Neural progenitor cell (in vitro differentiated cells): Measurements from ENCODE around the gene HAND1. TPM values are rescaled to one million over a fixed set of nuclear protein-coding genes. Genes with fewer than 3 reads are reported as not detected.

Source experiments
- DNase-seq: peaks from one replicate; pipeline ENCODE4 v3.0.0-alpha.2; 2016; ENCODE audit warnings: low spot score
- H2AFZ ChIP-seq: fragments of 200-600 bp; sonication (generic); replicated peaks from 2 replicates; pipeline ENCODE4 v1.6.1; 2016; ENCODE audit warnings: antibody characterized with exemption
- H3F3A ChIP-seq: fragments of 200-600 bp; sonication (generic); 2 replicates; pipeline ENCODE4 v1.6.1; 2016; ENCODE audit warnings: antibody characterized with exemption, low read depth
- H3K27ac ChIP-seq: fragments of 200-600 bp; sonication (generic); 2 replicates; pipeline ENCODE4 v1.5.1; 2016; ENCODE audit warnings: mild to moderate bottlenecking
- H3K27me3 ChIP-seq: fragments of 200-600 bp; sonication (generic); 2 replicates; pipeline ENCODE4 v1.6.1; 2016; ENCODE audit warnings: mild to moderate bottlenecking, moderate library complexity
- H3K36me3 ChIP-seq: fragments of 200-600 bp; sonication (generic); 2 replicates; pipeline ENCODE4 v1.5.1; 2016
- H3K4me1 ChIP-seq: fragments of 200-600 bp; sonication (generic); 2 replicates; pipeline ENCODE4 v1.6.1; 2016; ENCODE audit warnings: mixed run types
- H3K4me2 ChIP-seq: fragments of 200-600 bp; sonication (generic); 2 replicates; pipeline ENCODE4 v1.6.1; 2016
- H3K4me3 ChIP-seq: fragments of 200-600 bp; sonication (generic); 2 replicates; pipeline ENCODE4 v1.5.1; 2016
- H3K79me2 ChIP-seq: fragments of 200-600 bp; sonication (generic); 2 replicates; pipeline ENCODE4 v1.6.1; 2016; ENCODE audit warnings: low read depth
- H3K9ac ChIP-seq: fragments of 200-600 bp; sonication (generic); 2 replicates; pipeline ENCODE4 v1.6.1; 2016
- H3K9me3 ChIP-seq: fragments of 200-600 bp; sonication (generic); 2 replicates; pipeline ENCODE4 v1.5.1; 2016; ENCODE audit warnings: low read depth
- H4K20me1 ChIP-seq: fragments of 200-600 bp; sonication (generic); 2 replicates; pipeline ENCODE4 v1.6.1; 2016; ENCODE audit warnings: low read depth
- H3K27ac Mint-ChIP-seq: 3 replicates; pipeline ENCODE4 v1.8.0; 2021; ENCODE audit warnings: mixed read lengths
- H3K27me3 Mint-ChIP-seq: 2 replicates; pipeline ENCODE4 v1.8.0; 2022; ENCODE audit warnings: low read depth, mild to moderate bottlenecking, inconsistent platforms, moderate library complexity, mixed read lengths; ENCODE audit not compliant: insufficient read depth
- H3K36me3 Mint-ChIP-seq: 3 replicates; pipeline ENCODE4 v1.8.0; 2021; ENCODE audit warnings: mixed read lengths
- H3K4me1 Mint-ChIP-seq: 3 replicates; pipeline ENCODE4 v1.8.0; 2021; ENCODE audit warnings: mixed read lengths
- H3K4me3 Mint-ChIP-seq: 3 replicates; pipeline ENCODE4 v1.8.0; 2021; ENCODE audit warnings: mild to moderate bottlenecking, moderate library complexity, mixed read lengths
- H3K9me3 Mint-ChIP-seq: 3 replicates; pipeline ENCODE4 v1.8.0; 2020; ENCODE audit warnings: mixed read lengths
- CTCF ChIP-seq: fragments of 200-600 bp; sonication (generic); IDR thresholded peaks from 2 replicates; pipeline ENCODE4 v1.5.1; 2017; ENCODE audit warnings: antibody characterized with exemption, mild to moderate bottlenecking
- EZH2 ChIP-seq: fragments of 200-600 bp; sonication (generic); IDR thresholded peaks from 2 replicates; pipeline ENCODE4 v1.6.1; 2017; ENCODE audit warnings: antibody characterized with exemption, mild to moderate bottlenecking, moderate library complexity
- EZH2phosphoT487 ChIP-seq: fragments of 200-600 bp; sonication (generic); IDR thresholded peaks from 2 replicates; pipeline ENCODE4 v1.6.1; 2017; ENCODE audit warnings: antibody characterized with exemption
- total RNA-seq: library from RNA; depleted of rRNA; stranded (reverse); fragments of >200 nt; gene quantifications from 2 replicates; pipeline ENCODE4 v1.2.3, GENCODE V29; 2015; ENCODE audit warnings: low replicate concordance

Gene HAND1
- total RNA-seq, 1 donor from 2014 or later: not detected

GRCh38 chr5:154503698-154504039 is 25.6 kb upstream of the HAND1 start:
- H3K4me1 Mint-ChIP-seq: peaks cover 15% of the 10 kb centered on the region
- H3K36me3 Mint-ChIP-seq: no peaks in the 10 kb centered on the region
- Histone ChIP-seq H3K79me2 (no peaks in the 10 kb centered on the region), H3K27me3 (no peaks in the 10 kb centered on the region), H3K4me3 (no peak overlapping the region), H3K27ac (no peak overlapping the region), H3K9me3 (no peaks in the 10 kb centered on the region), H3K9ac (no peak overlapping the region), H3K36me3 (no peaks in the 10 kb centered on the region), H3K4me2 (no peak overlapping the region), H3K4me1 (no peaks in the 10 kb centered on the region), H2AFZ (no peak overlapping the region), H4K20me1 (no peaks in the 10 kb centered on the region), H3F3A (no peaks in the 10 kb centered on the region)
- H3K9me3 Mint-ChIP-seq: no peaks in the 10 kb centered on the region
- peaks cover 4% of the 10 kb centered on the region for H3K27me3 Mint-ChIP-seq
- no peak overlapping the region for H3K27ac Mint-ChIP-seq
- no peak overlapping the region for H3K4me3 Mint-ChIP-seq
- no peak for DNase-seq
- TF ChIP-seq EZH2: no peak
- TF ChIP-seq EZH2phosphoT487: no peak
- TF ChIP-seq CTCF: no peak

GRCh38 chr5:154502180-154502579 is 24.2 kb upstream of the HAND1 start:
- Histone ChIP-seq H3K4me3 (no peak overlapping the region), H3K79me2 (no peaks in the 10 kb centered on the region), H3F3A (no peaks in the 10 kb centered on the region), H3K9ac (no peak overlapping the region), H3K27me3 (no peaks in the 10 kb centered on the region), H3K9me3 (no peaks in the 10 kb centered on the region), H3K27ac (no peak overlapping the region), H3K4me1 (no peaks in the 10 kb centered on the region), H2AFZ (no peak overlapping the region), H3K36me3 (no peaks in the 10 kb centered on the region), H3K4me2 (no peak overlapping the region), H4K20me1 (no peaks in the 10 kb centered on the region)
- no peak overlapping the region for H3K4me3 Mint-ChIP-seq
- no peaks in the 10 kb centered on the region for H3K36me3 Mint-ChIP-seq
- H3K9me3 Mint-ChIP-seq: no peaks in the 10 kb centered on the region
- H3K4me1 Mint-ChIP-seq: peaks cover 15% of the 10 kb centered on the region
- no peak overlapping the region for H3K27ac Mint-ChIP-seq
- no peak for DNase-seq
- peaks cover 6% of the 10 kb centered on the region for H3K27me3 Mint-ChIP-seq
- TF ChIP-seq CTCF (no peak), EZH2phosphoT487 (no peak), EZH2 (no peak)

- Mint-ChIP-seq H3K9me3 (no peaks in the 10 kb centered on the region), H3K4me3 (no peak overlapping the region), H3K27me3 (peaks cover 8% of the 10 kb centered on the region), H3K36me3 (no peaks in the 10 kb centered on the region), H3K4me1 (peaks cover 15% of the 10 kb centered on the region), H3K27ac (no peak overlapping the region)
- Histone ChIP-seq H3K27ac (no peak overlapping the region), H3K4me1 (no peaks in the 10 kb centered on the region), H3K36me3 (no peaks in the 10 kb centered on the region), H3K4me3 (no peak overlapping the region), H3F3A (no peaks in the 10 kb centered on the region), H4K20me1 (no peaks in the 10 kb centered on the region), H3K9ac (no peak overlapping the region), H3K27me3 (peaks cover 4% of the 10 kb centered on the region), H3K9me3 (no peaks in the 10 kb centered on the region), H2AFZ (no peak overlapping the region), H3K4me2 (no peak overlapping the region), H3K79me2 (no peaks in the 10 kb centered on the region)
- no peak for DNase-seq
- TF ChIP-seq CTCF (no peak), EZH2phosphoT487 (no peak), EZH2 (no peak)
These were observed 23.5 kb upstream of the HAND1 start for GRCh38 chr5:154501566-154501965.

GRCh38 chr5:154498994-154499393 is 21.0 kb upstream of the HAND1 start:
- Mint-ChIP-seq H3K27ac (no peak overlapping the region), H3K4me3 (no peak overlapping the region), H3K27me3 (peaks cover 18% of the 10 kb centered on the region), H3K36me3 (no peaks in the 10 kb centered on the region), H3K4me1 (peaks cover 3% of the 10 kb centered on the region), H3K9me3 (no peaks in the 10 kb centered on the region)
- Histone ChIP-seq H3K9ac (no peak overlapping the region), H3K79me2 (no peaks in the 10 kb centered on the region), H3K36me3 (no peaks in the 10 kb centered on the region), H3F3A (no peaks in the 10 kb centered on the region), H2AFZ (no peak overlapping the region), H3K4me1 (no peaks in the 10 kb centered on the region), H3K9me3 (no peaks in the 10 kb centered on the region), H3K4me3 (no peak overlapping the region), H3K27me3 (peaks cover 29% of the 10 kb centered on the region), H3K27ac (no peak overlapping the region), H3K4me2 (no peak overlapping the region), H4K20me1 (no peaks in the 10 kb centered on the region)
- no peak for TF ChIP-seq EZH2
- TF ChIP-seq CTCF: no peak
- DNase-seq: no peak
